T47D (cell line): ENCODE results near the gene SH3PXD2A.
"Not testable (repeated sequence)": the region's sequence is repeated elsewhere in the genome, so short reads cannot be mapped to it uniquely, and the experiment has no call there.

Experiments used
- DNase-seq, 2 experiments: peaks; one replicate each; pipeline versions ENCODE4 v3.0.0 to v3.0.0-alpha.2; 2011 to 2012; ENCODE audit warnings: low read depth in 1 of 2, low spot score in 1 of 2
- JUND ChIP-seq: IDR thresholded peaks from 2 replicates; pipeline ENCODE4 v1.6.1; 2012; ENCODE audit warnings: low read depth
- in situ Hi-C: cut with HindIII; loops from 2 replicates; pipeline ENCODE4 v1.10.0; 2016; ENCODE audit warnings: low sequenced_read_pairs, low pct_unique_long_range_greater_than_20kb

SH3PXD2A gene

GRCh38 chr10:103739039-103739764, 116.2 kb downstream of the SH3PXD2A start:
- in situ Hi-C loops: no loop called here
- DNase-seq: no peak
- no peak for TF ChIP-seq JUND

- DNase-seq: no peak
- in situ Hi-C loops: no loop called here
- TF ChIP-seq JUND: no peak
These were observed 117.5 kb downstream of the SH3PXD2A start for GRCh38 chr10:103737735-103738367.

GRCh38 chr10:103736763-103737162, 118.6 kb downstream of the SH3PXD2A start:
- TF ChIP-seq JUND: no peak
- in situ Hi-C loops: no loop called here
- DNase-seq: peak in 1 of 2 experiments; percentile 74

DNA sequence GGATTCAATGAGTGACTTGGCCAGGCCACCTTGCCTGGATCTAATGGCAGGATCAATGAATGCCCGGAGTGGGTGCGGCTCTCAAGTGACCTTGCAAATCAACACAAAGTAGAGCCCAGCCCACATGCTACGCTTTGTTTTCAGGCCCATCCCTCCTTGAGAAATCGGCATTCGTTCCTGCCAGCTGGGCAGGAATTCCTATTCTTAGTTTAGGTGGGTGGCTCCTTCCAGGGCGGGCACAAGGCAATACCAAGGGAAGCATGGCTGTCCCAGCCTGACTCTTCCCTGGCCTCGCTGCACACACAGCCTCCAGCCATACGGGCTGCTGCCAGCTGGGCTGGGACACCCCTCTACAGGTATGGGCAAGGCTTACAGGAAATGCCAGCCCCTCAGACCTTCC, 119.3 kb downstream of the SH3PXD2A start:
- in situ Hi-C loops: no loop called here
- no peak for TF ChIP-seq JUND
- DNase-seq: no peak

- DNase-seq: no peak
- in situ Hi-C loops: no loop called here
- no peak for TF ChIP-seq JUND
These were observed 120.6 kb downstream of the SH3PXD2A start for GRCh38 chr10:103734731-103735130.

DNA sequence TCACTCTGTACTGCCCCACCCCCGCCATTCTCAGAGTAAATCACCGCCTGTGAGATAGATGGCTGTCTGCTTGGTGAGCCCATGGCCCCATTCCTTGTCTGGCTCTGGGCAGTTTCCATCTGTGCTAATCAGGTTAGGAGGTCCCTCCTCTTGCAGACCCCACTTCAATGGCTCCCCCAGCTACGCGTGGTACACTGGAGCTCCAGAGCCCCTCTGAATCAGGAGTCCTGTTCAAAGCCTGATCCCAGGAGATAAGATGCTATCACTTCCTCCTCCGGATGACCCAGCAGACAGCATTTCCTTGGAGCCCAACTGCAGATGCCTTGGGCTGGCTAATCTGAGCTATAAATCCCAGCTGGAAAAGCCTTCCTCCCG, 122.3 kb downstream of the SH3PXD2A start:
- DNase-seq: no peak
- in situ Hi-C loops: no loop called here
- no peak for TF ChIP-seq JUND

GRCh38 chr10:103732339-103733044, 122.9 kb downstream of the SH3PXD2A start:
- no peak for TF ChIP-seq JUND

DNA sequence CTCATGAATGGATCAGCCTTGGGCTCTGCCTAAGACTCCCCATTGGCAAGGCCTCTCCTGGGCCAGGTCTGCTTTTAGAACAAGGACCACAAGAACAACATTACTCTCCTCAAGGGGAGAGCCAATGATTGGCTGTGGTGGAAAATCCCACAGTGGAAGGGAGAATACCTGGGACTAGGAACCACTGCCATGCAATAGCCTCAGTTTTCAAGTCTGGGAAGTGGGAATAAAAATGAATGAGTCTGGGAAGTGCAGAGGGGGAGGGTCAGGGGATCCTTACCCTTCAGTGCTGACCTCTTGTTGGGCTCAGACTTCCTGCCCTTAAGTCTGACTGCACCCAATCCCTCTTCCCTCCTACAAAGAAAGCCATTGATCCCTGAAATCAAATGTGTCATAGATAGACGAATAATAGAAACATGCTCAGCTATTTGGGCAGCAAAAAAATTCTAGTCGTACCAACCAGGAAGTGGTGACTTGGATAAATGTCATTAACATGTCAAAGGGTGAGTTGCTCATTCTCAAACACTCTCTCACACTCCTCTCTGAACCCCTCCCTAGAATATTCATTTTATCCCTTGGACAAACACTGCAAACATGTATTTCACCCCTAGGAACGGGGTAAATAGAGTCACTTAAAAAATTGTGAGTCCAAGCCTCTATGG, 123.6 kb downstream of the SH3PXD2A start:
- in situ Hi-C loops: no loop called here
- DNase-seq: no peak
- no peak for TF ChIP-seq JUND

More at GRCh38 chr10:103732339-103733044, 122.9 kb downstream of the SH3PXD2A start:
- in situ Hi-C loops: no loop called here
- DNase-seq: no peak

- in situ Hi-C loops, DNase-seq: not testable (repeated sequence)
These were observed 124.3 kb downstream of the SH3PXD2A start for GRCh38 chr10:103731026-103731425.

- TF ChIP-seq JUND: no peak
- in situ Hi-C loops: no loop called here
- DNase-seq: no peak
These were observed 125.5 kb downstream of the SH3PXD2A start for GRCh38 chr10:103729851-103730250.

GRCh38 chr10:103727991-103728689, 127.2 kb downstream of the SH3PXD2A start:
- DNase-seq: no peak
- in situ Hi-C loops: no loop called here
- TF ChIP-seq JUND: no peak

GRCh38 chr10:103727546-103727963, 127.8 kb downstream of the SH3PXD2A start:
- in situ Hi-C loops: no loop called here
- TF ChIP-seq JUND: no peak
- DNase-seq: no peak
